ENCODE data around the gene PLCB2. TPM values are rescaled to one million over a fixed set of nuclear protein-coding genes. Genes with fewer than 3 reads are reported as not detected.

Gene PLCB2
- total RNA-seq, 3 donors from 2014 or later (not counting 1 experiment from before 2014, with no cell fraction given), result 345 to 440 (median 432) TPM

- H3K27me3 Mint-ChIP-seq (ENCODE audit: low read depth in 2 of 2), result no peaks in the 10 kb centered on the region
- no peak overlapping the region for H3K4me3 Mint-ChIP-seq
- ATAC-seq (no peak), DNase-seq (no peak)
- Histone ChIP-seq H3K27ac (ENCODE audit: low read length) (no peak overlapping the region), H3K4me3 (ENCODE audit: low read length) (no peak overlapping the region), H3K4me1 (ENCODE audit: control insufficient read depth, insufficient read depth, low read length) (no peaks in the 10 kb centered on the region), H3K36me3 (ENCODE audit: control insufficient read depth, insufficient read depth, low read length) (peaks cover 87% of the 10 kb centered on the region), H3K9me3 (ENCODE audit: control insufficient read depth, insufficient read depth, low read length) (no peaks in the 10 kb centered on the region), H3K27me3 (ENCODE audit: control insufficient read depth, insufficient read depth, low read length) (no peaks in the 10 kb centered on the region)
- no peaks in the 10 kb centered on the region for H3K9me3 Mint-ChIP-seq
- intact Hi-C loops (cut with micrococcal nuclease), result no loop called here
- no peaks in the 10 kb centered on the region for H3K36me3 Mint-ChIP-seq
- WGBS (ENCODE audit: insufficient coverage), result 95% methylated on average over 67 of the region's 68 CpGs
- TF ChIP-seq CTCF (IDR thresholded peaks at IDR 0.05), result no peak
- peaks cover 0 to 5% of the 10 kb centered on the region in 2 donors for H3K4me1 Mint-ChIP-seq
- no peak overlapping the region for H3K27ac Mint-ChIP-seq
These were observed 16.7 kb downstream of the PLCB2 start for GRCh38 chr15:40290918-40291574.

GRCh38 chr15:40290545-40290917 is 17.2 kb downstream of the PLCB2 start:
- WGBS (ENCODE audit: insufficient coverage), result 95% methylated on average over 12 of the region's 12 CpGs
- Mint-ChIP-seq H3K36me3 (no peaks in the 10 kb centered on the region), H3K4me1 (peaks cover 0 to 3% of the 10 kb centered on the region in 2 donors), H3K9me3 (no peaks in the 10 kb centered on the region), H3K4me3 (no peak overlapping the region), H3K27ac (no peak overlapping the region), H3K27me3 (ENCODE audit: low read depth in 2 of 2) (no peaks in the 10 kb centered on the region)
- no peak for TF ChIP-seq CTCF (IDR thresholded peaks at IDR 0.05)
- H3K27ac ChIP-seq (ENCODE audit: low read length), result no peak overlapping the region
- DNase-seq (no peak), ATAC-seq (no peak)
- no peaks in the 10 kb centered on the region for H3K27me3 ChIP-seq (ENCODE audit: control insufficient read depth, insufficient read depth, low read length)
- intact Hi-C loops (cut with micrococcal nuclease), result no loop called here
- no peaks in the 10 kb centered on the region for H3K4me1 ChIP-seq (ENCODE audit: control insufficient read depth, insufficient read depth, low read length)
- H3K9me3 ChIP-seq (ENCODE audit: control insufficient read depth, insufficient read depth, low read length), result no peaks in the 10 kb centered on the region
- H3K36me3 ChIP-seq (ENCODE audit: control insufficient read depth, insufficient read depth, low read length), result peaks cover 82% of the 10 kb centered on the region
- no peak overlapping the region for H3K4me3 ChIP-seq (ENCODE audit: low read length)

GRCh38 chr15:40289140-40289775 is 18.5 kb downstream of the PLCB2 start:
- H3K4me1 ChIP-seq (ENCODE audit: control insufficient read depth, insufficient read depth, low read length), result no peaks in the 10 kb centered on the region
- no peak overlapping the region for H3K27ac ChIP-seq (ENCODE audit: low read length)
- Mint-ChIP-seq H3K27me3 (ENCODE audit: low read depth in 2 of 2) (no peaks in the 10 kb centered on the region), H3K27ac (peak overlapping the region in 1 of 2 donors; percentile 33), H3K9me3 (no peaks in the 10 kb centered on the region), H3K4me1 (no peaks in the 10 kb centered on the region), H3K4me3 (no peak overlapping the region), H3K36me3 (no peaks in the 10 kb centered on the region)
- no peaks in the 10 kb centered on the region for H3K27me3 ChIP-seq (ENCODE audit: control insufficient read depth, insufficient read depth, low read length)
- intact Hi-C loops (cut with micrococcal nuclease), result no loop called here
- peaks cover 69% of the 10 kb centered on the region for H3K36me3 ChIP-seq (ENCODE audit: control insufficient read depth, insufficient read depth, low read length)
- H3K4me3 ChIP-seq (ENCODE audit: low read length), result no peak overlapping the region
- WGBS (ENCODE audit: insufficient coverage), result 85% methylated on average over 6 of the region's 6 CpGs
- no peak for TF ChIP-seq CTCF (IDR thresholded peaks at IDR 0.05)
- ATAC-seq (no peak), DNase-seq (no peak)
- H3K9me3 ChIP-seq (ENCODE audit: control insufficient read depth, insufficient read depth, low read length), result no peaks in the 10 kb centered on the region
